HepG2 (cell line): ENCODE data around the gene NT5M. TPM values are rescaled to one million over a fixed set of nuclear protein-coding genes. Genes with fewer than 3 reads are reported as not detected.

ENCODE experiments used
- AKAP8 ChIP-seq: sonication (generic); formaldehyde crosslinking; IDR thresholded peaks from 2 replicates; pipeline ENCODE4 v1.5.1; 2020; ENCODE audit warnings: mild to moderate bottlenecking, missing genetic modification reagents
- GABPA ChIP-seq, 2 experiments: IDR thresholded peaks; 2 replicates each; pipeline ENCODE4 v1.6.1; 2011 to 2016; ENCODE audit warnings: low read depth in 2 of 2, low read length in 1 of 2, missing biosample characterization in 1 of 2, missing genetic modification characterization in 1 of 2
- HNF4G ChIP-seq, 2 experiments: sonication (generic) in 1 of 2; formaldehyde crosslinking in 1 of 2; IDR thresholded peaks; 2 replicates each; pipeline versions ENCODE4 v1.4.0 to v1.6.1; 2011 to 2020; ENCODE audit warnings: borderline replicate concordance in 2 of 2, low read depth in 2 of 2, mild to moderate bottlenecking in 2 of 2, low read length in 1 of 2, missing genetic modification reagents in 1 of 2, moderate library complexity in 1 of 2
- MAZ ChIP-seq, 2 experiments: sonication (generic) in 1 of 2; formaldehyde crosslinking in 1 of 2; IDR thresholded peaks; 2 replicates each; pipeline versions ENCODE4 v1.5.0 to v1.6.1; 2012 to 2020; ENCODE audit warnings: low read depth in 2 of 2, mild to moderate bottlenecking in 2 of 2, borderline replicate concordance in 1 of 2, improper control_type of control experiment in 1 of 2, low read length in 1 of 2, missing genetic modification reagents in 1 of 2, moderate library complexity in 1 of 2
- PAX8 ChIP-seq: sonication (generic); formaldehyde crosslinking; IDR thresholded peaks from 2 replicates; pipeline ENCODE4 v1.8.0; 2022; ENCODE audit warnings: mild to moderate bottlenecking, missing genetic modification reagents, borderline replicate concordance
- SMAD1 ChIP-seq: sonication (generic); formaldehyde crosslinking; IDR thresholded peaks from 2 replicates; pipeline ENCODE4 v1.4.0; 2020; ENCODE audit warnings: missing genetic modification reagents, low read depth, mild to moderate bottlenecking, borderline replicate concordance
- SPEN ChIP-seq: sonication (generic); formaldehyde crosslinking; IDR thresholded peaks from 2 replicates; pipeline ENCODE4 v1.5.1; 2020; ENCODE audit warnings: low read depth, mild to moderate bottlenecking, missing genetic modification reagents
- ZNF317 ChIP-seq: sonication (generic); formaldehyde crosslinking; IDR thresholded peaks from 2 replicates; pipeline ENCODE4 v1.5.0; 2020; ENCODE audit warnings: mild to moderate bottlenecking, missing genetic modification reagents
- ZNF414 ChIP-seq: sonication (generic); formaldehyde crosslinking; IDR thresholded peaks from 2 replicates; pipeline ENCODE4 v1.5.0; 2020; ENCODE audit warnings: missing genetic modification reagents
- ZNF766 ChIP-seq: sonication (generic); formaldehyde crosslinking; IDR thresholded peaks from 2 replicates; pipeline ENCODE4 v1.5.0; 2020; ENCODE audit warnings: missing genetic modification reagents, borderline replicate concordance
- ZNF83 ChIP-seq: sonication (generic); formaldehyde crosslinking; IDR thresholded peaks from 2 replicates; pipeline ENCODE4 v1.4.0; 2020; ENCODE audit warnings: missing genetic modification reagents, mild to moderate bottlenecking, borderline replicate concordance
- polyA plus RNA-seq, 8 experiments: library from polyadenylated mRNA; depleted of rRNA in 3 of 8; stranded (reverse) in 7 of 8; unstranded in 1 of 8; fragments of >200 nt; fragmentation: Illumina TruSeq in 4 of 8; extraction: Trizol in 4 of 8; gene quantifications; 2 replicates each; pipeline versions ENCODE4 v1.2.1 to v1.2.3, GENCODE V29; 2011 to 2016; ENCODE audit warnings: low read depth in 4 of 8, missing spikeins in 1 of 8, mixed read lengths in 1 of 8; ENCODE audit not compliant: insufficient read depth in 1 of 8
- total RNA-seq, 5 experiments: library from RNA; depleted of rRNA; stranded (reverse); fragments of >200 nt; fragmentation: Illumina TruSeq; extraction: Trizol; gene quantifications; 2 replicates each; pipeline ENCODE4 v1.2.3, GENCODE V29; 2016; ENCODE audit warnings: low read depth in 1 of 5
- TF ChIP-seq, protein P1 (sequence below): sonication (generic); formaldehyde crosslinking; IDR thresholded peaks from 2 replicates; pipeline ENCODE4 v1.4.0; 2020; ENCODE audit warnings: mild to moderate bottlenecking, missing genetic modification reagents, borderline replicate concordance
- TF ChIP-seq, protein P2 (sequence below): sonication (generic); formaldehyde crosslinking; IDR thresholded peaks from 2 replicates; pipeline ENCODE4 v1.8.0; 2023; ENCODE audit warnings: mild to moderate bottlenecking, missing genetic modification reagents
- TF ChIP-seq, protein P3 (sequence below): IDR thresholded peaks from 2 replicates; pipeline ENCODE4 v1.6.1; 2012; ENCODE audit warnings: low read length, improper control_type of control experiment
- TF ChIP-seq, protein P4 (sequence below): fragments of 450-650 bp; IDR thresholded peaks from 2 replicates; pipeline ENCODE4 v1.6.1; 2016

Gene NT5M
- total and polyA plus RNA-seq, 2 of the 13 experiments (the other 11 are each of a cell fraction or from before 2014, with no cell fraction given): 0.55 to 0.78 TPM

DNA sequence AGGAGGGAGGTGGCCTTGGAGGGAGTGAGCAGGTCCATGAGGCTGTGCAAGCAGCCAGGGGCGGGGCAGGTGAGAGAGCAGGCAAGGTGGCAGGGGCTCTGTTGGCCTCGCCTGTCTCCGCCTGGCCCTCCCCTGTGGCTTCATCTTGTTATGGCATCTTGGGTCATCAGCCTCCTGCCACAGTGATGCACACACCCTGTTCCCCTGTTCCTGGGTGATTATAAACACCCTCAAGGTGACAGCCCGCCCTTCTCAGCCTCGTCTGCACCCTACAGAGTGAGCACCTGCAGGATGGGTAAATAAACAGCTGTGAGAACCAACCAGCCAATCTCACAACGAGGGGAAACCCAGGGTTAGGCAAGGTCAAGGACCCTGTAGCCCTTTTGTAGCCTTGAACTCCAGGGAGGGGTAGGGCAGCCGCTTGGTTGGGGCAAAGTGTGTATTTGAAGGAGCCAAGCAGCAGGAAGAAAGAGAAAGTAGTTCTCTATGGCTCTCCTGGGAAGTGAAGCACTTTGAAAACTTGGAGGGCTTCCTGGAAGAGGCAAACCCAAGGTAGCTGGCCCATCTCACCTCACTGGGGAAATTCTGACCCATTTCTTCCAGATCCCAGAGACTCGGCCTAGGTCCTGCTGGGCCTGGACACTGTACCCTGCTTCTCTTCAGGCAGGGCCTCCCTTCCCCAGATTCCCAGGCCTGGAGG, 60.6 kb downstream of the NT5M start (continued):
- TF ChIP-seq GABPA (IDR thresholded peaks at IDR 0.05; ENCODE audit: low read depth, low read length) (no peak), GABPA (CRISPR knock-in tag; IDR thresholded peaks at IDR 0.05; ENCODE audit: low read depth) (no peak), MAZ (IDR thresholded peaks at IDR 0.05; ENCODE audit: borderline replicate concordance, low read depth, low read length) (no peak), MAZ (CRISPR knock-in tag; IDR thresholded peaks at IDR 0.05; ENCODE audit: low read depth) (no peak), ZNF414 (CRISPR knock-in tag) (no peak), ZNF83 (CRISPR knock-in tag) (no peak), SMAD1 (no peak), ZNF766 (CRISPR knock-in tag) (no peak), SPEN (CRISPR knock-in tag) (no peak), HNF4G (IDR thresholded peaks at IDR 0.05; ENCODE audit: borderline replicate concordance, low read depth, low read length) (no peak), HNF4G (CRISPR knock-in tag; IDR thresholded peaks at IDR 0.05; ENCODE audit: borderline replicate concordance, low read depth) (no peak), PAX8 (CRISPR knock-in tag) (no peak), ZNF317 (CRISPR knock-in tag) (no peak), AKAP8 (CRISPR knock-in tag) (no peak)
- TF ChIP-seq, protein P1, sequence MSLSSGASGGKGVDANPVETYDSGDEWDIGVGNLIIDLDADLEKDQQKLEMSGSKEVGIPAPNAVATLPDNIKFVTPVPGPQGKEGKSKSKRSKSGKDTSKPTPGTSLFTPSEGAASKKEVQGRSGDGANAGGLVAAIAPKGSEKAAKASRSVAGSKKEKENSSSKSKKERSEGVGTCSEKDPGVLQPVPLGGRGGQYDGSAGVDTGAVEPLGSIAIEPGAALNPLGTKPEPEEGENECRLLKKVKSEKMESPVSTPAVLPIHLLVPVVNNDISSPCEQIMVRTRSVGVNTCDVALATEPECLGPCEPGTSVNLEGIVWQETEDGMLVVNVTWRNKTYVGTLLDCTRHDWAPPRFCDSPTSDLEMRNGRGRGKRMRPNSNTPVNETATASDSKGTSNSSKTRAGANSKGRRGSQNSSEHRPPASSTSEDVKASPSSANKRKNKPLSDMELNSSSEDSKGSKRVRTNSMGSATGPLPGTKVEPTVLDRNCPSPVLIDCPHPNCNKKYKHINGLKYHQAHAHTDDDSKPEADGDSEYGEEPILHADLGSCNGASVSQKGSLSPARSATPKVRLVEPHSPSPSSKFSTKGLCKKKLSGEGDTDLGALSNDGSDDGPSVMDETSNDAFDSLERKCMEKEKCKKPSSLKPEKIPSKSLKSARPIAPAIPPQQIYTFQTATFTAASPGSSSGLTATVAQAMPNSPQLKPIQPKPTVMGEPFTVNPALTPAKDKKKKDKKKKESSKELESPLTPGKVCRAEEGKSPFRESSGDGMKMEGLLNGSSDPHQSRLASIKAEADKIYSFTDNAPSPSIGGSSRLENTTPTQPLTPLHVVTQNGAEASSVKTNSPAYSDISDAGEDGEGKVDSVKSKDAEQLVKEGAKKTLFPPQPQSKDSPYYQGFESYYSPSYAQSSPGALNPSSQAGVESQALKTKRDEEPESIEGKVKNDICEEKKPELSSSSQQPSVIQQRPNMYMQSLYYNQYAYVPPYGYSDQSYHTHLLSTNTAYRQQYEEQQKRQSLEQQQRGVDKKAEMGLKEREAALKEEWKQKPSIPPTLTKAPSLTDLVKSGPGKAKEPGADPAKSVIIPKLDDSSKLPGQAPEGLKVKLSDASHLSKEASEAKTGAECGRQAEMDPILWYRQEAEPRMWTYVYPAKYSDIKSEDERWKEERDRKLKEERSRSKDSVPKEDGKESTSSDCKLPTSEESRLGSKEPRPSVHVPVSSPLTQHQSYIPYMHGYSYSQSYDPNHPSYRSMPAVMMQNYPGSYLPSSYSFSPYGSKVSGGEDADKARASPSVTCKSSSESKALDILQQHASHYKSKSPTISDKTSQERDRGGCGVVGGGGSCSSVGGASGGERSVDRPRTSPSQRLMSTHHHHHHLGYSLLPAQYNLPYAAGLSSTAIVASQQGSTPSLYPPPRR: no peak
- TF ChIP-seq, protein P2, sequence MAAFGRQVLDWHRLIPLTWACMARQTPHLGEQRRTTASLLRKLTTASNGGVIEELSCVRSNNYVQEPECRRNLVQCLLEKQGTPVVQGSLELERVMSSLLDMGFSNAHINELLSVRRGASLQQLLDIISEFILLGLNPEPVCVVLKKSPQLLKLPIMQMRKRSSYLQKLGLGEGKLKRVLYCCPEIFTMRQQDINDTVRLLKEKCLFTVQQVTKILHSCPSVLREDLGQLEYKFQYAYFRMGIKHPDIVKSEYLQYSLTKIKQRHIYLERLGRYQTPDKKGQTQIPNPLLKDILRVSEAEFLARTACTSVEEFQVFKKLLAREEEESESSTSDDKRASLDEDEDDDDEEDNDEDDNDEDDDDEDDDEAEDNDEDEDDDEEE (CRISPR knock-in tag): no peak
- TF ChIP-seq, protein P3, sequence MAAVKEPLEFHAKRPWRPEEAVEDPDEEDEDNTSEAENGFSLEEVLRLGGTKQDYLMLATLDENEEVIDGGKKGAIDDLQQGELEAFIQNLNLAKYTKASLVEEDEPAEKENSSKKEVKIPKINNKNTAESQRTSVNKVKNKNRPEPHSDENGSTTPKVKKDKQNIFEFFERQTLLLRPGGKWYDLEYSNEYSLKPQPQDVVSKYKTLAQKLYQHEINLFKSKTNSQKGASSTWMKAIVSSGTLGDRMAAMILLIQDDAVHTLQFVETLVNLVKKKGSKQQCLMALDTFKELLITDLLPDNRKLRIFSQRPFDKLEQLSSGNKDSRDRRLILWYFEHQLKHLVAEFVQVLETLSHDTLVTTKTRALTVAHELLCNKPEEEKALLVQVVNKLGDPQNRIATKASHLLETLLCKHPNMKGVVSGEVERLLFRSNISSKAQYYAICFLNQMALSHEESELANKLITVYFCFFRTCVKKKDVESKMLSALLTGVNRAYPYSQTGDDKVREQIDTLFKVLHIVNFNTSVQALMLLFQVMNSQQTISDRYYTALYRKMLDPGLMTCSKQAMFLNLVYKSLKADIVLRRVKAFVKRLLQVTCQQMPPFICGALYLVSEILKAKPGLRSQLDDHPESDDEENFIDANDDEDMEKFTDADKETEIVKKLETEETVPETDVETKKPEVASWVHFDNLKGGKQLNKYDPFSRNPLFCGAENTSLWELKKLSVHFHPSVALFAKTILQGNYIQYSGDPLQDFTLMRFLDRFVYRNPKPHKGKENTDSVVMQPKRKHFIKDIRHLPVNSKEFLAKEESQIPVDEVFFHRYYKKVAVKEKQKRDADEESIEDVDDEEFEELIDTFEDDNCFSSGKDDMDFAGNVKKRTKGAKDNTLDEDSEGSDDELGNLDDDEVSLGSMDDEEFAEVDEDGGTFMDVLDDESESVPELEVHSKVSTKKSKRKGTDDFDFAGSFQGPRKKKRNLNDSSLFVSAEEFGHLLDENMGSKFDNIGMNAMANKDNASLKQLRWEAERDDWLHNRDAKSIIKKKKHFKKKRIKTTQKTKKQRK: no peak
- TF ChIP-seq, protein P4, sequence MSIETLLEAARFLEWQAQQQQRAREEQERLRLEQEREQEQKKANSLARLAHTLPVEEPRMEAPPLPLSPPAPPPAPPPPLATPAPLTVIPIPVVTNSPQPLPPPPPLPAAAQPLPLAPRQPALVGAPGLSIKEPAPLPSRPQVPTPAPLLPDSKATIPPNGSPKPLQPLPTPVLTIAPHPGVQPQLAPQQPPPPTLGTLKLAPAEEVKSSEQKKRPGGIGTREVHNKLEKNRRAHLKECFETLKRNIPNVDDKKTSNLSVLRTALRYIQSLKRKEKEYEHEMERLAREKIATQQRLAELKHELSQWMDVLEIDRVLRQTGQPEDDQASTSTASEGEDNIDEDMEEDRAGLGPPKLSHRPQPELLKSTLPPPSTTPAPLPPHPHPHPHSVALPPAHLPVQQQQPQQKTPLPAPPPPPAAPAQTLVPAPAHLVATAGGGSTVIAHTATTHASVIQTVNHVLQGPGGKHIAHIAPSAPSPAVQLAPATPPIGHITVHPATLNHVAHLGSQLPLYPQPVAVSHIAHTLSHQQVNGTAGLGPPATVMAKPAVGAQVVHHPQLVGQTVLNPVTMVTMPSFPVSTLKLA: no peak
